Smooth muscle cell of the brain vasculature (primary cell): ENCODE measurements around the gene MYH13.

Source experiments
- DNase-seq: peaks from one replicate; pipeline ENCODE4 v3.0.0-alpha.2; 2012; ENCODE audit warnings: low read depth, low spot score

The MYH13 gene

DNA sequence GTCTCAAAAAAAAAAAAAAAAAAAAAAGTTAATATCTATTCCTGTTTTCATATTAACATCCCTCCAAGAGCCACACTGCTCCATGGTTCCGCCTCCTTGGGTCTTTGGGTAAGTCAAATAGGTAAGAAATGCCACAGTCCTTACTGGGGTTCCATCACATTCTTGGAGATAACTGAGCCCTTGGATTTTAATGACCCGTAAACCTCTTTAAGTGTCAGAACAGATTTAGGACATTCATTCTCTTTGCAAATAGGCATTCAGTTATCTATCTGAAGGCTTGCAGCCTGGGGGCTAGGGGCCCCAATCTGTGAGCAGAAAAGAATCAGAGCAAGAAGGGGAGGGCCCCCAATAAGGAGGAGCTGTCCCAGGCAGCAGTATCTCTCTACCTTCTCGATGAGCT is 28.0 kb downstream of the MYH13 start:
- DNase-seq: no peak

DNA sequence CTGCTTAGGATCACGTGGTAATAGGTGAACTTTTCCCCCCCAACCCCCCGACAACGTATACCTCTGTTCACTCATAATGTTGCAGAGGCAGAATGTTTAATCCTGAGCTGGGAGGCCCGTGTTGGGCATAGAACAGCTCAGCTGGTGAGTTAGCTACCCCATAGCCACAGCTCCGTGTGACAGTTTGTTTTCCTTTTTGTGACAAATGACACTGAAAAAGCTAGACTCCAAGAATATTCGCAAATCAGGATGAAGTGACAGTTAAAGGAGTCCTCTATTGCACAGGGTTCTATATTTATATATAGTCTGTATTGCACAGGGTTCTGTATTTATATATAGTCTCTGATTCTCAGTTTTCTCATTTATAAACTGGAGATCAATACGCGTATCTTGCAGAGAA is 33.8 kb downstream of the MYH13 start:
- DNase-seq: no peak

DNA sequence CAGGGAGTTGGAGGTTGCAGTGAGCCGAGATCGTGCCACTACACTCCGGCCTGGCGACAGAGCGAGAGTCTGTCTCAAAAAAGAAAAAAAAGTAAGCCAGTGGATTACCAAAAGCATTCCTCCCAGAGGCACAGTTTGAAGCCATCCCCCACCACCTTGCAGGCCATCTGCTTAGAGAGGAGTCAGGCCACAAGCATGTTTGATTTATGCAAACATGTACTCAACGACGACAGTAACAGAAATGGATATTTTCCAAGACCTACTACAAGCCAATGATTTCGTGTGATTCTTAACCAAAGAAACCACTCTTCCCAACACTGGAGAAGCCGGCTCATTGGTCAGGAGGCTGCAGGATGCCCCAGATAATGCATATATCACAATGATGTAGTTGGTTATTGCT is 34.8 kb downstream of the MYH13 start:
- no peak for DNase-seq

DNA sequence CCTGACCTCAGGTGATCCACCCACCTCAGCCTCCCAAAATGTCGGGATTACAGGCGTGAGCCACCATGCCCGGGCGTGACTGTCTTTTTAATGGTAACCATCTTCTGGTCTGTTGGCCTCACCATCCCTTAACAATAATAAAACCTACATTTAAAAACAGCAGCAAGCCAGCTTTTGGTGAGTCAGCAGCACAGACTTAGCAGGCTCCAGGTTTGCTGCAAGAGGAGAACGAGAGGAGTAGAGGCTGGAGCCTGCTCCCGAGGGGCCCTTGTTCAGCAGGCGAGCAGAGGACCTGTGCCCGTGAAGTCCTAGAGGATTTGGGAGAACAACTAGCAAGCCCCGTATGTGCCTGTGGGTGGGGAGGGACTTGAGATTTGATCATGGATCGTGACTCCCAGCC is 35.7 kb downstream of the MYH13 start:
- no peak for DNase-seq

DNA sequence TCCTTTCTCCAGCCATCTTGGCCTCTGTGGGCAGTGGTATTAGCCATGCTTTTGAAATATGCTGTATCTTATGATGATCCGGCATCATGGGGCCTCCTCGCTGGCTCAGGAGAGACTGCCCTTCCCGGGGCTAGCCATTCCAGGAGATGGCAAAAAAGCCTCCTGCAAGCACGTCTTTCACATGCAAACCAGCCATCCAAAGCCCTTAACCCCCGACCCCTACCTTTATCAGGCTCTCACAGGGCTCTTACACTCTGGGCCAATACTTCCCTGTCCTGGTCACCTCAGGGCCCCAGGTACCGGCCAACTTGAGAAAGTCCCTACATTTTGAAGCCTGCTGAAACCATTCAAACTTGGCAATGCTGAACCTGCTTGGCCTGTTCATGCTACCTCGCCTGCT is 36.4 kb downstream of the MYH13 start:
- DNase-seq: no peak

DNA sequence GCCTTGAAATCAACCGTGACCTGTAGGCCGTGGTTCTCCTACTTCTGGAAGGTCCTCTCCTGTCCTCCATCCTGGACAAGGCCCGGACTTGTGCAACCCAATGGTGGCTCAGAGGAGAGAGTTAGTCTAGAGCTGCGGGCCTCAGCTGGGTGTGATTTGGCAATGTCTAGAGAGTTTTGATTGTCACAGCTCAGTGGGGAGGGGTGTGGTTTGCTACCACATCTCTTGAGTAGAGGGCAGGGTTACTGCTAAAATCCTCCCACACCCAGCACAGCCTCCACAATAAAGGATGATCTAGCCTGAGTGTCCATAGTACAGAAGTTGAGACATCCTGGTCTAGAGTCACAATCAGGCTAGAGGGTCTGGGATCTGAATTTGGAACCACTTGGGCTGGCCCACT is 40.3 kb downstream of the MYH13 start:
- no peak for DNase-seq

DNA sequence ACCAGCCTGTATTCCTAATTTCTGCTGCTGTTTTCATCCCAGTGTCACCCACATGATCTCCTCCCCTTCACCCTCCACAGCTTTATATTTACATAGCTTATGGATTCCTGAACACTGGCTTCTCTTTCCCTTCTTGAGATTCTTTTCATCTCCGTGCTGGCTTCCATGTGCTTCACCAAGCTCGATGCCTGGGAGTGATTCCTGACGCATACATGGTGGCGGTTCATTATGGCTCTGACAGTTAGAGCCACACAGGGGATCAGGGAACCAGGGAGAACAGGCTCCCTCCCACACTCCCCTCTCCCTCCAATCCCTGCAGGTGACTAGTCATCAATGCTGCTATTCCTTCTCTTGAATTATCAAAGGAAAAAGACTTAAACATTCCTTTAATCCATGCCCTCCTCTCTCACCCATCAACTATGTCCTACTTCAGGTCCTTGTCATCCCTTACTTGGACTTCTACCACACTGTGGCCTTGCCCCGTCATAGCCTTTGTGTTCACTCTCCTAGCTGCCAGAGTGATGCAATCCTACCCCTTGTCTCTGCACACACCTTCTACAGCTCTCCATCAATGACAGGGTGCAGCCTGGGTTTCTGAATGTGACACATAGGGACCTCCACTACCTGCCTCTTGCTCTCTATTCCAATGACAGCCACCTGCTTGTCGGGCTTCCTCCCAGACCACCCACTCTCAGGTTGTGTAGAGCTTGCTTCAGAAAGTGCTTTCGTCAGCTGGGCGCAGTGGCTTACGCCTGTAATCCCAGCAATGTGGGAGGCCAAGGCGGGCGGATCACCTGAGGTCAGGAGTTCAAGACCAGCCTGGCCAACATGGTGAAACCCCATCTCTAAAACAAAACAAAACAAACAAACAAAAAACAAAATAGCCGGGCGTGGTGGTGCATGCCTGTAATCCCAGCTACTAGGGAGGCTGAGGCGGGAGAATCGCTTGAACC is 43.6 kb downstream of the MYH13 start:
- DNase-seq: no peak

DNA sequence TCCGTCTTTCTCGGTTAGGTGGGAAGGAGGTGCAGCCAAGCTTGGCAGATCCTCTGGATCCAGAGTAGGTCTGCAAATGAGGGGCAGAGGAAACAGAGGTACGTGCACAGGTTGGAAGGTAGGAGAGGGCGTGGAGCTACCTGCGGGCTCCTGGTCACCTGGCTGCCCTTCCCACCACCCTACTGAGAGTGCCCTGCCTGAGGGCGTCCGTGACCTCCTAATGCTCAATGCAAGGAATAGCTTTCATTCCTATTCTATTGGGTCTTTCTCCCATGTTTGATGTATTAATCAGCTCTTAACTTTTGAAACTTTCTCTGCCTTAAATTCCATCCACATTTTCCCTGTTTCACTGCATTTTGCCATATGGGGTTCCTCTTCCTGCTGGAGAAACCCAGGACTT is 44.6 kb downstream of the MYH13 start:
- DNase-seq: no peak

DNA sequence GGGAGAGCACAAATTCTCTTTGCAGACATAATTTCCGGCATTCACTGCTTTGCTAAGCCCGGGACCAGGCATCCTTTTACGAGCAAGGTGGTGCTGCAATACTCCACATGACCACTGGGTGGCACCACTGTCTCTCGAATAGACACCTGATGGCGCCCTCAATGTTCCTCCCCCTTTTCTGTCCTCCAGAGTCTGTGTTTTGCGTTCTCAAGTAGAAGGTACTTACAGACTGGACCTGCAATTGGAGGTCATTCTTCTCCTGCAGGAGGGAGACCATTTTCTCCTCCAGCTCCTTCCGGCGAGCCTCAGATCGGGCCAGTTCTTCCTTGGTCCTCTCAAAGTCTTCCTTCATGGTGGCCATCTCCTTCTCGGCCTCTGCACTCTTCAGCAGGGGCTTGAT is 45.2 kb downstream of the MYH13 start:
- DNase-seq: peak; percentile 44

DNA sequence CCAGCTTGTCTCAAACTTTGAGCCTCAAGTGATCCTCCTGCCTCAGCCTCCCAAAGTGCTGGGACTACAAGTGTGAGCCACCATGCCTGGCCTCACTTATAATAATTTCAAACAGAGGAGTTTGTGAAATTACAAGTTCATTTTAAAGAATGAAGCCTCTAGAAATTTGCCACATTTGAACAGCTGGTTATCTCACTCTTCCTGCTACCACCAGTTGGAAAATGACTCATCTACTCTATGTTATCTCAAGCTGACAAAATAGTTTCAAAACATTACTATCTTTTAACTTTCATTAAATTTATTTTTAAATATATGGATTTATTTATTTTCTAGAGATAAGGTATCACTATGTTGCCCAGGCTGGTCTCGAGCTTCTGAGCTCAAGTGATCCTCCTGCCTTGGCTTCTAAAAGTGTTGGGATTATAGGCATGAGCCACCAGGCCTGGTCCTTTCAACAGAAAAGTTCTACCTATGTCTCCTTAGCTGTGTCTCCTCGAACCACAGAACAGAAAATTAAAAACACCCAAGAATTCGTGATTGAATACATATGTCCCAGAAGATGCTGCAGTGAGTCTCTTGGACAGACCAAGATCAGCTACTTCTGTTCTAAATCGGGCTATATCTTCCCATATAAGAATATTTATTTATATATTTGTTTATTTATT is 47.6 kb downstream of the MYH13 start:
- DNase-seq: no peak

DNA sequence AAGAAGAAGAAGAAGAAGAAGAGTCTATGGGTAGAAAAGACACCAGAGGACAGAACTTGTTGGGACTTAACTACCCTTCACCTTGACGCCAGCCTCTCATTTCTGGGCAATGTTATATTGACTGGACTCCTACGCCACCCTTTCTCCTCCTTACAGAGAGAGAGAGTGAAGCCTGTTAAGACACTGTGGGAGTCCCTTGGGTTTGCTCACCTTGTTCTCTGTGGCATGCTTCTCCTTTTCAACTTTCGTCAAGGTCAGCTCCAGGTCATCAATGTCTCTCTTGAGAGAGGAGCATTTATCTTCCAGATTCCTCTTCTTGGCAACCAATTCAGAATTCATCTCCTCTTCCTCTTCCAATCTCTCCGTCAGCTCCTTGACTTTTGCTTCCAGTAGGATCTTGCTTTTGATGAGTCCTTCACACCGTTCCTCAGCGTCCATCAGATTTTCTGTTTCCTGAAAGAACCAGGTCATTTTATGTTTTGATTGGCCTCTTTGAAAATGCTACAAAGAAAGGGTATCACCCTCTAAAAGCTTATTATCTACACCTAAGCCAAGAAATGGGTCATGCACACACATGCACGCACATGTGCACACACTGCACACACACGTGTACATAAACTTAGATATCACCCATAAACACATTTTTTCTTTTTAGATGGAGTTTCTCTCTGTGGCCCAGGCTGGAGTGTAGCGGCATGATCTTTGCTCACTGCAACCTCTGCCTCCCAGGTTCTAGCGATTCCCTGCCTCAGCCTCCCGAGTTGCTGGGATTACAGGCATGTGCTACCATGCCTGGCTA is 48.8 kb downstream of the MYH13 start:
- no peak for DNase-seq

DNA sequence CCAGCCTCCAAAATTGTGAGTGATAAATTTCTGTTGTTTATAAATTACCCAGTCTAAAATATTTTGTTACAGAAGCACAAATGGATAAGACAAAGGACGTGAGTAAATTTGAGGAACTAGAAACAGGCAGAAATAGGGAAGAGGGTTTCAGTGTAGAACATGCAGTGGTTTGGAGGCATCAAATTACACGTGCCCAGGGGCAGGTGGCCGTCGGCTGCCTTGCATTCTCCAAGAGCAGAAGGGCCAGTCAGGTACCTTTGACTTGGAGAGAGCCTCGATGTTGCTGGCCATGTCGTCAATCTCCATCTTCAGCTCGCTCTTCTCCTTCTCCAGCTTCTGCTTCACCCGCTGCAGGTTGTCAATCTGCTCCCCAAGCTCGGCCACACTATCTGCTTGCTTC is 54.3 kb downstream of the MYH13 start:
- DNase-seq: no peak

DNA sequence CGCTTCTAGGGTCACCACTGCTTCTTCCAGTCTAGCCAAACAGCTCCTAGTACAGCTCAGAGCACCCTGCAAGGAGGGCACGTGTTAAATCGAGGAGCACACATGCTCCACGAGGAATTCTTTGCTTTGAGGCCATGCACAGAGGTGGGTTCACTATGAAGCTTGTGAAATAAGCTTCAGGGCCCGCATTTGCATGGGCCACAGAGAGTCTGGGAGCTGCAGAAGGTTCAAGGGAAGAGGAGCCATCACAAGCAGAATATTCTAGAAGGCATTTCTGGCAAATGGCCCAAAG is 55.3 kb downstream of the MYH13 start:
- no peak for DNase-seq

DNA sequence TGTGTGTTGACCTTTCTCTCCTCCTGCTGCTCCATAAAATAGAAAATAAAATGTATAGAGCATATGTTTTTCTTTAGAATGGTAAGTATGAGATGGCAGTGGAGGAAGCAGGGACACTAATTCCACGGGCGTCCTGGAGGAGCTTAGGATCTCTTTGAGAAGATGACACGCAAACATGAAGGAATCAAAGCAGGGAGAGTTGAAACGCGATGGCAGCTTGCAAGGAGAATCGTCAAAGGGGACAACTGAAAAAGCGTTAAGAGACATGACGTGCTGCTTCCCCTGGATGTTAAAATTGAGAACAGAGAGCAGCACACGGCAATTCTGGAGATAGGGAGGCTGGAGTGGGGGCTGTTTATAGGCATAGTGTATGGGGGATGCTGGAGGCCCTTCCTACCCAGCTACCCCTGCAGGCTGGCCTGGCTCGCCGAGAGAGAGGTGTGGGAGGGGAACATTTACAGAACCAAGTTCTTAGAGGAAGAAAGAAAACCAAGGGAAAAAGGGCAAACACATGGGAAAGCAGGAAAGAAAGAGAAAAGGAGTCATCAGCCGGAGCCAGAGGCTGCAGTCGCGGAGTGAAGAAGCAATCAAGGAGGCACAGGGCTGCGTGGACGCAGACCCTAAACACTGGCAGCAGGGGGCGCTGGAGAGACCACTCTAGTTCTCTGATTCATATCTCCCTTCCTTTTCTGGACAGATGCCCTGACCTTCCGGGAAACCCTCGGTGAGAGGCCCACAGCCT is 55.8 kb downstream of the MYH13 start:
- DNase-seq: peak; percentile 3

DNA sequence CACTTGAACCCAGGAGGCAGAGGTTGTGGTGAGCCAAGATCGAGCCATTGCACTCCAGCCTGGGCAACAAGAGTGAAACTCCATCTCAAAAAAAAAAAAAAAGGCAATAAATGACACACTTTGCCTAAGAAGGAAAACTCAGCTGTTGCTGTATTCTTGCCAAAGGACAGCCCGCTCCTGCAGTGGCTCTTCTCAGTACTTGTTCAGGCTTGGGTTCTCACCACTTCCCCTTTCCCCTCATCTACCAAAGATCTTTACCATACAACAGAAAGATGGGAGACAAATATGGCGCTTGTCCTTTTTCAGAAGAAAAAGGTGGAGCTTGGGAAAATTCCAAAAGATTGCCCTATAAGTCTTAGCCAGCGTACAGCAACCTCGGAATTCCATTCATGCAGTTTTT is 58.5 kb downstream of the MYH13 start:
- no peak for DNase-seq

DNA sequence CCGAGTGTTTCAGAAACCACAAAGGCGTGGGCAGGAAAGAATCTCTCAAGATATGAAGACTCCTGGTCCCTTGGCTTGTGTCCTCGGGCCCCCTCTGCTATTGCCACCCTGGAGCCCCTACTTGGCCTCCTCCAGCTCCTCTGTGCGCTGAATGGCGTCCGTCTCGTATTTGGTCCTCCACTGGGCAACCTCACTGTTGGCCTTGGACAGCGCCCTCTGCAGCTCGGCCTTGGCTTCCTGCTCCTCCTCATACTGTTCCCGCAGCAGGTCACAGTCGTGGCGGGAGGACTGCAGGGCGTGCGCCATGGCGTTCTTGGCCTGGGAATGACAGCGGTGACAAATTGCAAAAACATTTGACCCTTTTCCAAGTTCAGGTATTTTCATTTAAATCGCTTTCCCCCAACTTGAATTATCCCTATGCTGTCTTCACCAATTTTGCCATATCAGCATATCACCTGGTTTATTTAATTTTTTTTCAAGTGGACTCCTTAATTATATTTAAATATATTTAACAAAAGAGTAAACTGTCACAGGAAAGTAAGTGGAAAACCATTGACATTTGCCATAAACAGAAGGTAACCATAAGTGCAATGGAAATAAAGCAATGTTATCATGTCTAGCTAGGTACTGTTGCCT is 59.7 kb downstream of the MYH13 start:
- DNase-seq: no peak

DNA sequence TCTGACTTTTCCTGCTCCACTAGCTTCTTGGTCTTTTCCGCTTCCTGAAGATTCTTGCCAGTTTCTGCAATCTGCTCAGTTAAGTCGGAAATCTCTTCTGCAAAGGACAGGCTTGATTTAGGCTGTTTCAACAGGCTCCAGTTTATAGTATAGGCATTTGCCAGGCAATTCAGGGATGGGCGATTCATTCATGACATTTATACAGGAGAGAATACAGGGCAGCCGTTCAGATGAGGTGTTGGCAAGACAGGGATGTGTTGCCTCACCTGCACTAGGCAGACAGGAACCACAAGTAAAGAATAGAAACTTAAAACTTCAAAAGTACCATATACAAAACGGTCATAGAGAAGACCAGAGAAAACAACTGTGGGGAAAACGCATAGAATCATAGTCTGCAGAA is 61.7 kb downstream of the MYH13 start:
- no peak for DNase-seq

DNA sequence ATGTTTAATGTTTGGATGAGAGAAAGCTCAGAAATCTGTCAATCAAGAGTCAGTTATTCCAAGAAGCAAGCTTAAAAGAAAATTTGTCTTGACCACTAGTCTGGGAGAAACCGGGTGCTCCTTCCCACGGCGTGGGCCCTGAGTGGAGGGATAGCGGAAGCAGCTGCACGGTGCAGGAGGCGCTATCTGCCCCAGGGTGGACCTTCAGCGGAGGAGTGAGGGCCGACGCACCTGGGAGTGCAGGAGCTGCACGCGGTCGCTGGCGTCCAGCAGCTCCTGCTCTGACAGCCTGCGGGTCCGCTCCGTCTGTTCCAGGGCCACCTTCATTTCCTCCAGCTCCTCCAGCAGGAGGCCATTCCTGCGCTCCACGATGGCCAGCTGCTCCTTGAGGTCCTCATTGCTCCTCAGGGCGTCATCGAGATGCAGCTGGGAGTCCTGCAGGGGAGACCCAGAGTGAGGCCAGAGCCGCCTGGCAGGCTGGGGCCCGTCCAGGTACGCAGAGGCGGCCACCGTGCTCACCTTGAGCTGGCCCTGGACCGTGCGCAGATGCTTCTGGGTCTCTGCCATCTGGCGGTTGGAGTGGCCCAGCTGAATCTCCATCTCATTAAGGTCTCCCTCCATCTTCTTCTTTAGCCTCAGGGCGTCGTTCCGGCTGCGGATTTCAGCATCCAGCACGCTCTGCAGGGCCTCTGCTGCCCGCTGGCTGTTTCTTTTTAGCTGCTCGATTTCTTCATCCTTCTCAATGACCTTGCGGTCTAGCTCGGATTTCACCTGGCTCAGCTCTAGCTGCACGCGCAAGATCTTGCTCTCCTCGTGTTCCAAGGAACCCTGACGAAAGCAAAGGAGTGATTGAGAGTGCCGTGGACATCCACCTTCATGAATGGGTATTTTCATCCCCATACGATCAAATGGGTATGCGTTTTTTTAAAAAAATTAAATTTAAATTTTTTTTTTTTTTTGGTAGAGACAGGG is 63.5 kb downstream of the MYH13 start:
- DNase-seq: no peak

DNA sequence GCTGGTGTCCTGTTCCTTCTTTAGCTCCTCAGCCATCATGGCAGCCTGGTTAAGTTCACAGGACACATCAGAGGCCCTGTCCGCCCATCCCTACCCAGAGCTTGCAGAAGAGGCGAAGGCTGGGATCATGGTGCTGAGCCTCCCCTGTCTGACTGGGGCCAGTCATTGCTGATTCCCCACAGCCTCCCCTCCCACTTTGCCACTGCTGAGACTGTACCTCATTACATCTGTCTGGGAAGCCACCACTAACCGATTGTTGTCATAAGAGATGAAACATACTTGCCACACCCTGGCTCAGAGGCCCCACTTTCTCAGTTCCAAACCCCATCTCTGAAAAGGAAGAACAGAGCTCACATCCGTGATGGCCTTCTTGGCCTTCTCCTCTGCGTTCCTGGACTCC is 66.2 kb downstream of the MYH13 start:
- no peak for DNase-seq

DNA sequence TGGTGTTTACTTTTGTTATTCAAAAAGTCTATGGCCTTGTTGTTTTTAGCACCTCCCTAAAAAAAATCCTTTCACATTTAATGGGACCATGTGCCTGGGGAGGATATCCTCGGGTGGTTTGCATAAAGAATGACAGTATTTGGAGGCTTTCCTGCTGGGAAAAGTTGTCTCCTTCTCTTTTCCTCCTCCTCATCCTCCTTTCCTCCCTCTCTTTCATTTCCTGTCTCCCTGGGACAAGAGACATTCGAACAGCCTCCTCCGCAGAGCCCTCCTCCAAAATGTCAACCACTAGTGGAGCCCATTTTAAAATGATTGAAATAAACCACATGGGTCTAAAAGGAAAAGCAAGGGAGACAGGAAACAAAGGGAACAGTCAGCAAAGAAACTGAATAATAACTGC is 67.4 kb downstream of the MYH13 start:
- DNase-seq: no peak
